Measurements from ENCODE around the gene ACOX1. TPM values are rescaled to one million over a fixed set of nuclear protein-coding genes. Genes with fewer than 3 reads are reported as not detected.
A peak's percentile ranks its signal among the peaks of the same experiment; 100 is the strongest.

Gene ACOX1
- total and polyA plus RNA-seq, 2 of the 13 experiments (the other 11 are each of a cell fraction or from before 2014, with no cell fraction given): 86.4 to 120 TPM

DNA sequence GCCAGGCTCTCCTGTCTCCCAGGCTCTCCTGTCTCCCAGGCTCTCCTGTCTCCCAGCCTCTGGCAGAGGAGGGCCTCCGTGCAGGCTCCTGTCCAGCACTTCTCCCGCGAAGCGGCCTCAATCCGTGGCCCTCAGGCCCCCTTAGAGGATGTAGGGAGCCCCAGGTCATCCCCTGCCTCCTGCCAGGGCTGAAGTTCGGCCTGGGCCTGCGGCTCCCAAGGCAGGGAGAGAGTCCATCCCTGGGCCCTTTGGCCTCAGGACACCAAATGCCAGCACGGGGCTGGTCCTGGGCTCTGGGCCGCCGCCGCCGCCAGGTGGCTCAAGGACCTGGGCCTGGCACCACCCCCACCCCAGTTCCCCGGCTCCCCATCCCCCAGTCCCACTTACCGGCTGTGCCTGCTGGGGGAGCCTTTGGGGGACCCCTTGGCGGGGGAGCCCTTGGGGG is 47.8 kb upstream of the ACOX1 start (continued):
- TF ChIP-seq, protein P1, sequence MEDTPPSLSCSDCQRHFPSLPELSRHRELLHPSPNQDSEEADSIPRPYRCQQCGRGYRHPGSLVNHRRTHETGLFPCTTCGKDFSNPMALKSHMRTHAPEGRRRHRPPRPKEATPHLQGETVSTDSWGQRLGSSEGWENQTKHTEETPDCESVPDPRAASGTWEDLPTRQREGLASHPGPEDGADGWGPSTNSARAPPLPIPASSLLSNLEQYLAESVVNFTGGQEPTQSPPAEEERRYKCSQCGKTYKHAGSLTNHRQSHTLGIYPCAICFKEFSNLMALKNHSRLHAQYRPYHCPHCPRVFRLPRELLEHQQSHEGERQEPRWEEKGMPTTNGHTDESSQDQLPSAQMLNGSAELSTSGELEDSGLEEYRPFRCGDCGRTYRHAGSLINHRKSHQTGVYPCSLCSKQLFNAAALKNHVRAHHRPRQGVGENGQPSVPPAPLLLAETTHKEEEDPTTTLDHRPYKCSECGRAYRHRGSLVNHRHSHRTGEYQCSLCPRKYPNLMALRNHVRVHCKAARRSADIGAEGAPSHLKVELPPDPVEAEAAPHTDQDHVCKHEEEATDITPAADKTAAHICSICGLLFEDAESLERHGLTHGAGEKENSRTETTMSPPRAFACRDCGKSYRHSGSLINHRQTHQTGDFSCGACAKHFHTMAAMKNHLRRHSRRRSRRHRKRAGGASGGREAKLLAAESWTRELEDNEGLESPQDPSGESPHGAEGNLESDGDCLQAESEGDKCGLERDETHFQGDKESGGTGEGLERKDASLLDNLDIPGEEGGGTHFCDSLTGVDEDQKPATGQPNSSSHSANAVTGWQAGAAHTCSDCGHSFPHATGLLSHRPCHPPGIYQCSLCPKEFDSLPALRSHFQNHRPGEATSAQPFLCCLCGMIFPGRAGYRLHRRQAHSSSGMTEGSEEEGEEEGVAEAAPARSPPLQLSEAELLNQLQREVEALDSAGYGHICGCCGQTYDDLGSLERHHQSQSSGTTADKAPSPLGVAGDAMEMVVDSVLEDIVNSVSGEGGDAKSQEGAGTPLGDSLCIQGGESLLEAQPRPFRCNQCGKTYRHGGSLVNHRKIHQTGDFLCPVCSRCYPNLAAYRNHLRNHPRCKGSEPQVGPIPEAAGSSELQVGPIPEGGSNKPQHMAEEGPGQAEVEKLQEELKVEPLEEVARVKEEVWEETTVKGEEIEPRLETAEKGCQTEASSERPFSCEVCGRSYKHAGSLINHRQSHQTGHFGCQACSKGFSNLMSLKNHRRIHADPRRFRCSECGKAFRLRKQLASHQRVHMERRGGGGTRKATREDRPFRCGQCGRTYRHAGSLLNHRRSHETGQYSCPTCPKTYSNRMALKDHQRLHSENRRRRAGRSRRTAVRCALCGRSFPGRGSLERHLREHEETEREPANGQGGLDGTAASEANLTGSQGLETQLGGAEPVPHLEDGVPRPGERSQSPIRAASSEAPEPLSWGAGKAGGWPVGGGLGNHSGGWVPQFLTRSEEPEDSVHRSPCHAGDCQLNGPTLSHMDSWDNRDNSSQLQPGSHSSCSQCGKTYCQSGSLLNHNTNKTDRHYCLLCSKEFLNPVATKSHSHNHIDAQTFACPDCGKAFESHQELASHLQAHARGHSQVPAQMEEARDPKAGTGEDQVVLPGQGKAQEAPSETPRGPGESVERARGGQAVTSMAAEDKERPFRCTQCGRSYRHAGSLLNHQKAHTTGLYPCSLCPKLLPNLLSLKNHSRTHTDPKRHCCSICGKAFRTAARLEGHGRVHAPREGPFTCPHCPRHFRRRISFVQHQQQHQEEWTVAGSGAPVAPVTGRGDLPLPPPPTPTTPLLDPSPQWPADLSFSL (CRISPR knock-in tag; IDR thresholded peaks at IDR 0.05): no peak
- no peak for TF ChIP-seq ZNF484 (CRISPR knock-in tag; IDR thresholded peaks at IDR 0.05; ENCODE audit: borderline replicate concordance, low read depth)
- no peak for TF ChIP-seq ZNF619 (CRISPR knock-in tag; IDR thresholded peaks at IDR 0.05)
- TF ChIP-seq RBM39 (IDR thresholded peaks at IDR 0.05; ENCODE audit: low read depth, low read length, poor library complexity, severe bottlenecking): peak; percentile 25
- TF ChIP-seq RXRA (CRISPR knock-in tag; IDR thresholded peaks at IDR 0.05): 0 out of 2 replicates have a peak, but pooled peaks have one; percentile 7
- no peak for TF ChIP-seq NFE2L1 (CRISPR knock-in tag; IDR thresholded peaks at IDR 0.05; ENCODE audit: borderline replicate concordance)
- 0 out of 2 replicates have a peak, but pooled peaks have one; percentile 6 for TF ChIP-seq ZNF451 (CRISPR knock-in tag; IDR thresholded peaks at IDR 0.05)
- TF ChIP-seq ZFY (CRISPR knock-in tag; IDR thresholded peaks at IDR 0.05): peak; percentile 50; the same call in 1 of the 2 replicates
- no peak for TF ChIP-seq CENPT (CRISPR knock-in tag; IDR thresholded peaks at IDR 0.05; ENCODE audit: low read depth)
- TF ChIP-seq, protein P2, sequence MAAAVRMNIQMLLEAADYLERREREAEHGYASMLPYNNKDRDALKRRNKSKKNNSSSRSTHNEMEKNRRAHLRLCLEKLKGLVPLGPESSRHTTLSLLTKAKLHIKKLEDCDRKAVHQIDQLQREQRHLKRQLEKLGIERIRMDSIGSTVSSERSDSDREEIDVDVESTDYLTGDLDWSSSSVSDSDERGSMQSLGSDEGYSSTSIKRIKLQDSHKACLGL (CRISPR knock-in tag; IDR thresholded peaks at IDR 0.05): peak; percentile 60
- no peak for TF ChIP-seq SP2 (CRISPR knock-in tag; IDR thresholded peaks at IDR 0.05)
- TF ChIP-seq ZNF816 (CRISPR knock-in tag; IDR thresholded peaks at IDR 0.05; ENCODE audit: borderline replicate concordance): no peak
- TF ChIP-seq, protein P3, sequence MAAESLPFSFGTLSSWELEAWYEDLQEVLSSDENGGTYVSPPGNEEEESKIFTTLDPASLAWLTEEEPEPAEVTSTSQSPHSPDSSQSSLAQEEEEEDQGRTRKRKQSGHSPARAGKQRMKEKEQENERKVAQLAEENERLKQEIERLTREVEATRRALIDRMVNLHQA (CRISPR knock-in tag; IDR thresholded peaks at IDR 0.05): no peak
- TF ChIP-seq, protein P4, sequence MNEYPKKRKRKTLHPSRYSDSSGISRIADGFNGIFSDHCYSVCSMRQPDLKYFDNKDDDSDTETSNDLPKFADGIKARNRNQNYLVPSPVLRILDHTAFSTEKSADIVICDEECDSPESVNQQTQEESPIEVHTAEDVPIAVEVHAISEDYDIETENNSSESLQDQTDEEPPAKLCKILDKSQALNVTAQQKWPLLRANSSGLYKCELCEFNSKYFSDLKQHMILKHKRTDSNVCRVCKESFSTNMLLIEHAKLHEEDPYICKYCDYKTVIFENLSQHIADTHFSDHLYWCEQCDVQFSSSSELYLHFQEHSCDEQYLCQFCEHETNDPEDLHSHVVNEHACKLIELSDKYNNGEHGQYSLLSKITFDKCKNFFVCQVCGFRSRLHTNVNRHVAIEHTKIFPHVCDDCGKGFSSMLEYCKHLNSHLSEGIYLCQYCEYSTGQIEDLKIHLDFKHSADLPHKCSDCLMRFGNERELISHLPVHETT (CRISPR knock-in tag; conservative IDR thresholded peaks at IDR 0.05): no peak
- no peak for TF ChIP-seq ZNF383 (CRISPR knock-in tag; IDR thresholded peaks at IDR 0.05; ENCODE audit: borderline replicate concordance)
- no peak for TF ChIP-seq FOXA1 (IDR thresholded peaks at IDR 0.05)
- TF ChIP-seq FOXA1 (CRISPR knock-in tag; IDR thresholded peaks at IDR 0.05): no peak
- TF ChIP-seq STAT5B (CRISPR knock-in tag; IDR thresholded peaks at IDR 0.05): no peak
- TF ChIP-seq ZNF570 (CRISPR knock-in tag; IDR thresholded peaks at IDR 0.05; ENCODE audit: borderline replicate concordance): no peak
- TF ChIP-seq ZNF501 (CRISPR knock-in tag; IDR thresholded peaks at IDR 0.05): peak; percentile 7; the same call in 1 of the 2 replicates
- peak; percentile 18; the same call in 1 of the 2 replicates for TF ChIP-seq FOXK1 (CRISPR knock-in tag; IDR thresholded peaks at IDR 0.05; ENCODE audit: borderline replicate concordance, low read depth)
- no peak for TF ChIP-seq KDM3A (CRISPR knock-in tag; IDR thresholded peaks at IDR 0.05; ENCODE audit: low read depth)
